Activated CD4-positive, alpha-beta T cell treated with anti-CD3 and anti-CD28 coated beads, Interleukin-2, Interleukin-6, amounts not matched to agents 100 ng/mL and 50 ng/mL, durations not matched to agents 16 hours and 8 hours (primary cell): ENCODE results near the gene ATP5PF.
"Not testable (repeated sequence)": the region's sequence is repeated elsewhere in the genome, so short reads cannot be mapped to it uniquely, and the experiment has no call there.

Experiments
- DNase-seq: peaks from one replicate; pipeline ENCODE4 v3.0.0-alpha.2; 2020

The ATP5PF gene

DNA sequence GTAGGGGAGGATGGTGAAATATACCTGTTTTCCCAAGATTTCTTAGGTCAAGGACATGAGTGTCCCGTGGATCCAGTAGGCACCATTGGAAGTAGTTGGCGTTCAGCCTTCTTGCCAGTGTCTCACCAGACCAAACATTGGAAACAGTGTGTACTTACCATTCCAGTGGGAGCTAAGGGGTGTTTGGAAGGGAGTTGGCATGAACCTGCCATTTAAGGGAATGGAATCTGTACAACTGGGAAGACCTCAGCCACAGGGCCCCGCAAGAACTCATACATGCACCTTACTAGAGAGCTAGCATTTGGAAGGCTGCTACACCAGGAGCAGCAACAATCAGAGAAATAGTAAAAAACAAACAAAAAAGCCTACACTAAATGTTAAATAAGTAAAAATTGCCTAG is 12.7 kb downstream of the ATP5PF start:
- DNase-seq = no peak

DNA sequence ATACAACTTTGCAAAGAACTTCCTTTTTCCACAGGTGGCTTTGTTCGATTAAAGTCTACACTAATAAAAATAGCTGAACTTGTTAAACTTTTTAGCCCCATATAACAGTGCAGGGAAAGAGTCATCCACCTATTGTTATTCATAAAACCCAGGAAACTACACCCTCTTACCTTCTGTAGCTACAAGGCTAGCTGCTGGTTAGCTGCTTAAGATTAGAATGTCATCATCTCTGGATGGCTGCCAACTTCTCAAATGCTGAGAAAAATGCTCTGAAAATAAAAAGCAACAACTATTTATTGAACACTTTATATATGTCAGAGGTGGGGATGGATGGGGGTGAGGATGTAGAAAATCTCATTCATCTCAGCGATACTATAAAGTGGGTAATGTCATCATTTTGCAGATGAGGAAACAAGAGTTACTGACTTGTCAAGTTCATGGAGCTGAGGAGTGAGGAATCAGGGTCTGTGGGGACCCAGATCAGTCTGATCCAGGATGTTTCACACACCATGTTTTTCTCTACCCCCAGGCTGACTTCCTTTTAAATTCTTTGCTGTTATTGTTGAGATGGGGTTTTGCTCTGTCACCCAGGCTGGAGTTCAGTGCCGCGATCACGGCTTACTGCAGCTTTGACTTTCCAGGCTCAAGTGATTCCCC is 17.1 kb downstream of the ATP5PF start:
- DNase-seq = no peak

DNA sequence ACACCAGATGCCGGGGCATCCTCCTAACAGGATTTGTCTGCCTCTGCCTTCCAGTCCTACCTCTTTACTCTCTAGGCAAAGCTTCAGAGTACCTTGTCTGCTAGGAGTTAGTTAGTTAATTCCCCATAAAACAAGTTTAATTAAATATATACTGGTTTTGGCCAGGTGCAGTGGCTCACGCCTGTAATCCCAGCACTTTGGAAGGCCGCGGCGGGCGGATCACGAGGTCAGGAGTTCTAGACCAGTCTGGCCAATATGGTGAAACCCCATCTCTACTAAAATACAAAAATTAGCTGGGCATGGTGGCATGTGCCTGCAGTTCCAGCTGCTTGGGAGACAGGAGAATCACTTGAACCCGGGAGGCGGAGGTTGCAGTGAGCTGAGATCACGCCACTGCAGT is 20.6 kb downstream of the ATP5PF start:
- not testable (repeated sequence) for DNase-seq

DNA sequence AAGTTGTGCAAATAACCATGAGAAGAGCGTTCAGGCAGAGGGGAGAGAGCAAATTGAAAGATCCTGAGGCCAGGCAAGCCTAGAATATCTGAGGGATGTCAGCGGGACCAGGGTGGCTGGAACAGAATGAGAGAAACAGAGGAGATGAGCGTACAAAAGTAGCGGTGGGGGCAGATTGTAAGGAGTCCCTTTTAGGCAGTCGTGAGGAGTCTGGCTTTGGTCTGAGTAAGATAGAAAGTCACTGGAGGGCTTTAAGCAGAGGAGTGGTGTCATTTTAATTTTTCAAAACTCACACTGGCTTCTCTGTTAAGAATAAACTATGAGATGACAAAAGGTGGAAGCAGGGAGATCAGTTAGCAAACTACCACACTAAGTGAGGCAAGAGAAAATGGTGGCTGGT is 24.2 kb downstream of the ATP5PF start:
- no peak for DNase-seq

DNA sequence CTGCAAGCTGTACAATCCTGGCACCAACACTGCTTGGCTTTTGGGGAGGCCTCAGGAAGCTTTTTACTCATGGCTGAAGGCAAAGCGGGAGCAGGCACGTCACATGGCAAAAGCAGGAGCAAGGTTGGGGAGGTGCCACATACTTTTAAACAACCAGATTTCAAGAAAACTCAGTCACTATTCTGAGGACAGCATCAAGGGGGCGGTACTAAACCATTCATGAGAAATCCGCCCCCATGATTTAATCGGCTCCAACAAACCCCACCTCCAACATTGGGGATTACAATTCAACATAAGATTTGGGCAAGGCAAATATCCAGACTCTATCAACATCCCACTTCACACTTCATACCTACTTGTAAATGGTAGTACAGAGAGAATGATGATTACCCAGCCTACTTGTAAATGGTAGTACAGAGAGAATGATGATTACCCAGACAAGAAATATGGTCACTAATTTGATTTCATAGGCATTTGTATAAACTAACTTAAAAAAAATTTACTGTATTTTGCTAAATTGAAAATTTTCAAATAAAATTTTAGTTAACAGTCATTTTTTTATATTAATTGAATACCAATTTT is 24.9 kb downstream of the ATP5PF start:
- DNase-seq = no peak

DNA sequence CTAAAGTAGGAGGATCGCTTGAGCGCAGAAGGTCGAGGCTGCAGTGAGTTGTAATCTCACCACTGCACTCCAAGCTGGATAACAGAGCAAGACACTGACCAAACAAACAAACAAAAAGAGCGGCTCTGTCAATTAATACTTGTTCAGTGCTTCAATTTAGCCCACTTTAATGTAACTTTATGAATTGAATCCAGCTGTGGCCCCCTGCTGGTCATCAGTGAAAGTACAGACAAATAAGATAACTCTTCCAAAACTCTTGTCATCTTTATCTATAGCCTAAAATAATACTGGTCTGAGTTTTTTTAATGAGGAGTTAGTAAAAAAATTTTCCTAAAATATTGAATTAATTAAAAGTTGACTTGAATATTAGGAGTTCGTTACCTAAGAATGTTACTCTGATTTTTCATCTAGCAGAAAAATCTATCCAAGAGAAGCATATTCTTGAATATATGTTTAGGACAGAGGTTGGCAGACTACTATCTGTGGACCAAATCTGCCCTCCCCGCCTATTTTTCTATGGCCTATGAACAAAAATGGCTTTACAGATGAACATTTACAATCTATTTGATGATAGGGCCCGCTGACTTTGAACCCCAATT is 26.1 kb downstream of the ATP5PF start:
- peak; percentile 50 for DNase-seq

DNA sequence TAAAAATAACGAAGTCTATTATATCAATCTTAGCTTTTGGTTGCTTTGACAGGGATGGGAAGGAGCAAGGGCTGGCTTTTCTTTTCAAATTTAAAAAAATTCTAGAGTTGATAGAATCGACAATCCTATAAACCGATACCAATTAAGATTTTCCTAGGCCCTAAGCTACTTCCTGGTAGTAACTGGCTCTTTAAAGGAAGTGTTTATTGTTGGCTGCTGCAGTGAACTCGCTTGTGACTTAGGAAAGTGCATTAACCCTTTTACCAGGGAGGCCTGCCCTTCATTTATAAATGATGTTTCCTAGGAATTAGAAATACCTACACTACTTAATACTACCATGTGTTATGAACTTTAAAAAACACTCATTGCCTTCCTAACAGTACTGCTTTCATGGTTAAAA is 33.2 kb downstream of the ATP5PF start:
- DNase-seq = no peak

DNA sequence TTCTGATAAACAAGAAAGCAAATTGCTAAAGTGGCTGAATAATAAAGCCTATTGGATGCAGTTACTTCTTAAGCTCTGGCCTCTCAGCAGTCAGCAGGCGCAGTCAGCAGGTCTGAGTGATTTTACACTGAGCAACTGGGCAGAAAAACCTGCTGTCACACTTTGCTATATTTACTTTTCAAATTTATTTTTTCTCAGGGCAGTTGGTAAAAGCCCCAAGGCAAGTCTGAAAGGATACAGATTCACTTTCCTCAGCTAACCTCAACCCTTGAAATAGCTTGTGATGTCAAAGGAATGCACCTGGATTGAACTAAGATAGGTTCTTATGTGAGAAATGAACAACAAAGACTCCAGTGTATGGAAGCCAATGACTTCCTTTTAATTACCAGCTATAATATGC is 34.0 kb downstream of the ATP5PF start:
- DNase-seq = no peak

DNA sequence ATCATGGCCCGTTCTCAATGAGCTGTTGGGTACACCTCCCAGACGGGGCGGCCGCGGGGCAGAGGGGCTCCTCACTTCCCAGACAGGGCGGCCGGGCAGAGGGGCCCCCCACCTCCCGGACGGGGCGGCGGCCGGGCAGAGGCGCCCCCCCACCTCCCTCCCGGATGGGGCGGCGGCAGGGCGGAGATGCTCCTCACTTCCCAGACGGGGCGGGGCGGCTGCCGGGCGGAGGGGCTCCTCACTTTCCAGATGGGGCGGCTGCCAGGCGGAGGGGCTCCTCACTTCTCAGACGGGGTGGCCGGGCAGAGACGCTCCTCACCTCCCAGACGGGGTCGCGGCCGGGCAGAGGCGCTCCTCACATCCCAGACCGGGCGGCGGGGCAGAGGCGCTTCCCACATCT is 39.2 kb downstream of the ATP5PF start:
- not testable (repeated sequence) for DNase-seq

DNA sequence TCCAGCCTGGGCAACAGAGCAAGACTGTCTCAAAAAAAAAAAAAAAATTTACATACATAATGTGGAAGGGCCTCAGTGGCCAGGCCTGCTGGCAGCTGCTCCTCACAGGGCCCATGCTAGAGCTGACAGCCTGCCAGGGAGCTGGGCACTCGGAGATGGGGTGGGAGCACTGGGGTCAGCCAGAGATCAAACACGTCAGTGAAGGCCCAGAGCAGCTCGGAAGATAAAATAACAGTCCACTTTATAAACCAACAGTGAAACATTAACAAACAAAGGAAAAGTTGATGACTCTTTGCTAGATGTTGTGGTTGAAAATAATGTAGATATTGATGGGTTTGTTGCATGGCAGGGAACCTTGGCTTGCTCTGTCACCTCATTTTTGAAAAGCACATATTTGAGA is 42.7 kb downstream of the ATP5PF start:
- DNase-seq = no peak

DNA sequence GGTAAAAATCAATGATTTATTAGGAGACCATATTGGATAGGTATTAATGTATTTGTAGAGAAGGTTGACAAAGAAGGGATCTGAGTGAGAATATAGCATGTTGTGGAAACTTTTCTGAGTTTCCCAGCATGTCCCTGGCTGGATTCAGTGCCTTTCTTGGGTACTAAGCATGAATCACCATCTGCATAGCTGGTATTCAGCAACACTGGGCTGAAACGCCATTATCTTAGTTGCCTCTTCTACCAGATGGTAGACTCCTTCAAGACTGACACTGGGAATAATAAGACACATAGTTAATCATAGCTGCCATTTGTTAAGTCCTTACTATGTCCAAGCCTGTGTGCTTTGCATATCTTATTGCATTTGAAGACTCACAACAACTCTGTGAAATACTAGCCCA is 45.5 kb downstream of the ATP5PF start:
- DNase-seq = no peak

DNA sequence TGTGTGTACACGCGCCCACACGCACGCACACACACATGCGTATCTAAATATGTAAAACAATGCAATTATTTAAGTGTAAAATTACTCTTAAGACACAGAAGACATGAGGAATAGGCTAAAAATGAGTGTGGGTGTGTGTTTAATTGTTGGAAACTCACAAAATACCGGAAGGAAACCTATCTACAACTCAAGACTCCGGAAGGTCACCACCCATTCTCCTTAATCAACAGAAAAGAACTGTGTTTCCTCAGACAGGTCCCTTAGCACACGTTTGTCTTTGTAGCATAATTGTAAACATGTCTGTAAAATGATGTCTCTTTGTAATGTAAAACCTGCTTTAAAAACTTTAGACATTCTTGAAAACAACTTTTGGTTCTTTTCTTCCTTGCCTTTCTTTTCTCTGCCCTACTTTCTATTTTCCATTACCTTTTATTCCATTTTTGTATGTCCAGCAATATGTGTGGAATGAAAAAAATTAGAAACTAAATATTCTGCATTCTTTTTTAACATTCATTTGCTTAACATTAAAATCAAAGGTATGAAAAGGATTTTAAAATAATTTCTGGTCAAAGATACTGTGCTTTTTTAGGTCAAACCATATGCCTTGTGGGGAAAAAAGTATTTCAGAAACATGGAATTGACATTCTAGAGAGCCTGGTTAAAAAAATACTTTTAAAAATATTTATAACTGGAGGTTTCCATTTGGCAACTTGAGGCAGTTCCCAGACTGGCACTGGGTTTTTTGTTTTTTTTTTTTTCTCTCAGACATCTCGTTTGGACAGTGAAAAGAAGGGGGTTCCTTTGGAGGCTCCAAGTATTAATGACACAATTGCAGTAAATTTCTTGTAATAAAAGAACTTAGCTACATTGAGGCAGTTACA is 46.2 kb downstream of the ATP5PF start:
- no peak for DNase-seq

DNA sequence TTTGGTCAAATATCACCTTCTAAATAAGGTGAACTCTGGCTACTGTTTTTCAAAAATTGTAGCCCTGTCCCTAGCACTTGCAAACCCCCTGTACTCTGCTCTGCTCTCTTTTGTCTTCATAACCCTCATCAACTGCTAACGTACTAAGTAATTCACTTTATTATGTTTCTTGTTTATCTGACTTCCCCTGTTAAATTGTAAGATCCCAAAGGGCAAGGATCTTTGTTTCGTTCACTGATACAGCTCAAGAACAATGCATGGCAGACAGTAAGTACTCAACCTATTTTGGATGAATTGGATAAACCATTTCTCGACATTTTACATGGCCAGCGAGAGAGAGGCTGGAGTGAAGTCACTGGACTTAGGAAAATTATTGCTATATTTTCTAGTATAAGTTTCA is 46.9 kb downstream of the ATP5PF start:
- DNase-seq = no peak

DNA sequence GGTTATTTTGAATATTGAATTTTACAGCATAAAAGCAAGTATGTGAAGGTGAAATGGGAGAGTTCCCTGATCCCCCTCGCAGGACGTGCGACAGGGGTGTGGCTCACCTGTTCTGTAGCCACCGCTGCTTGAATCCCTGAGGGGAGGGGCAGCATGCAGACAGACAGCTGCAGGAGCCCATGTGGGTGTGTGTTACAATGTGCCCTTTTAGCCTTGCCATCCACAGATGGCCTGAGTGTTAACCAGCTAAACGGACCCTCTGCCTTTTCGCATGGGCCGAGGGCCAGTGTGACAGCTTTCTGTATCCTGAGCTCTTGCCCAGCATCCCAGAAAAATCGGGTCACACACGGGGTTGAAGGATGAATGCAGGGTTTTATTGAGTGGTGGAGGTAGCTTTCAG is 52.3 kb downstream of the ATP5PF start:
- DNase-seq = no peak

DNA sequence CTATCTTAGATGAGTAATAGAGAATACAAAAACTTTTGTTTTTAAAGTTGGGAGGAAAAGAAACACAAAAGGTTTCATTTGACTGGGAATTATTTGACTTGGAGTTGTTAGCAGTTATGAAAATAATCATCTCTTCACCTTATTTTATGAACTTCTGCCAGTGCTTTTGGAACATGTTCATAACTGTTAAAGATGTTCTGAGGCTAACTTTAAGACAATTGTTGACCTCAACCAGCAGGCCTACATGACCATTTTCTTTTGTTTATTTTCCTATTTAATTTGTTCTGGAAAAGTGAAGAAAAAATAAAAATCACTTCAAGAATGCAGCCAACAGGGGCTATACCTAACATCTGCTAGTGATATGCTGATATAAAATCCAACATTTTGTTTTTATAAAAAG is 58.3 kb downstream of the ATP5PF start:
- DNase-seq = no peak
